Neural progenitor cell (in vitro differentiated cells): ENCODE results near the gene PMPCA. TPM values are rescaled to one million over a fixed set of nuclear protein-coding genes. Genes with fewer than 3 reads are reported as not detected.

Experiments
- DNase-seq: peaks from one replicate; pipeline ENCODE4 v3.0.0-alpha.2; 2016; ENCODE audit warnings: low spot score
- H2AFZ ChIP-seq: fragments of 200-600 bp; sonication (generic); replicated peaks from 2 replicates; pipeline ENCODE4 v1.6.1; 2016; ENCODE audit warnings: antibody characterized with exemption
- H3F3A ChIP-seq: fragments of 200-600 bp; sonication (generic); 2 replicates; pipeline ENCODE4 v1.6.1; 2016; ENCODE audit warnings: antibody characterized with exemption, low read depth
- H3K27ac ChIP-seq: fragments of 200-600 bp; sonication (generic); 2 replicates; pipeline ENCODE4 v1.5.1; 2016; ENCODE audit warnings: mild to moderate bottlenecking
- H3K27me3 ChIP-seq: fragments of 200-600 bp; sonication (generic); 2 replicates; pipeline ENCODE4 v1.6.1; 2016; ENCODE audit warnings: mild to moderate bottlenecking, moderate library complexity
- H3K36me3 ChIP-seq: fragments of 200-600 bp; sonication (generic); 2 replicates; pipeline ENCODE4 v1.5.1; 2016
- H3K4me1 ChIP-seq: fragments of 200-600 bp; sonication (generic); 2 replicates; pipeline ENCODE4 v1.6.1; 2016; ENCODE audit warnings: mixed run types
- H3K4me2 ChIP-seq: fragments of 200-600 bp; sonication (generic); 2 replicates; pipeline ENCODE4 v1.6.1; 2016
- H3K4me3 ChIP-seq: fragments of 200-600 bp; sonication (generic); 2 replicates; pipeline ENCODE4 v1.5.1; 2016
- H3K79me2 ChIP-seq: fragments of 200-600 bp; sonication (generic); 2 replicates; pipeline ENCODE4 v1.6.1; 2016; ENCODE audit warnings: low read depth
- H3K9ac ChIP-seq: fragments of 200-600 bp; sonication (generic); 2 replicates; pipeline ENCODE4 v1.6.1; 2016
- H3K9me3 ChIP-seq: fragments of 200-600 bp; sonication (generic); 2 replicates; pipeline ENCODE4 v1.5.1; 2016; ENCODE audit warnings: low read depth
- H4K20me1 ChIP-seq: fragments of 200-600 bp; sonication (generic); 2 replicates; pipeline ENCODE4 v1.6.1; 2016; ENCODE audit warnings: low read depth
- H3K27ac Mint-ChIP-seq: 3 replicates; pipeline ENCODE4 v1.8.0; 2021; ENCODE audit warnings: mixed read lengths
- H3K27me3 Mint-ChIP-seq: 2 replicates; pipeline ENCODE4 v1.8.0; 2022; ENCODE audit warnings: low read depth, mild to moderate bottlenecking, inconsistent platforms, moderate library complexity, mixed read lengths; ENCODE audit not compliant: insufficient read depth
- H3K36me3 Mint-ChIP-seq: 3 replicates; pipeline ENCODE4 v1.8.0; 2021; ENCODE audit warnings: mixed read lengths
- H3K4me1 Mint-ChIP-seq: 3 replicates; pipeline ENCODE4 v1.8.0; 2021; ENCODE audit warnings: mixed read lengths
- H3K4me3 Mint-ChIP-seq: 3 replicates; pipeline ENCODE4 v1.8.0; 2021; ENCODE audit warnings: mild to moderate bottlenecking, moderate library complexity, mixed read lengths
- H3K9me3 Mint-ChIP-seq: 3 replicates; pipeline ENCODE4 v1.8.0; 2020; ENCODE audit warnings: mixed read lengths
- EZH2 ChIP-seq: fragments of 200-600 bp; sonication (generic); IDR thresholded peaks from 2 replicates; pipeline ENCODE4 v1.6.1; 2017; ENCODE audit warnings: antibody characterized with exemption, mild to moderate bottlenecking, moderate library complexity
- EZH2phosphoT487 ChIP-seq: fragments of 200-600 bp; sonication (generic); IDR thresholded peaks from 2 replicates; pipeline ENCODE4 v1.6.1; 2017; ENCODE audit warnings: antibody characterized with exemption
- total RNA-seq: library from RNA; depleted of rRNA; stranded (reverse); fragments of >200 nt; gene quantifications from 2 replicates; pipeline ENCODE4 v1.2.3, GENCODE V29; 2015; ENCODE audit warnings: low replicate concordance
- TF ChIP-seq, protein P1 (sequence below): fragments of 200-600 bp; sonication (generic); IDR thresholded peaks from 2 replicates; pipeline ENCODE4 v1.5.1; 2017; ENCODE audit warnings: antibody characterized with exemption, mild to moderate bottlenecking

The PMPCA gene
- total RNA-seq, 1 donor from 2014 or later = 51.3 TPM

DNA sequence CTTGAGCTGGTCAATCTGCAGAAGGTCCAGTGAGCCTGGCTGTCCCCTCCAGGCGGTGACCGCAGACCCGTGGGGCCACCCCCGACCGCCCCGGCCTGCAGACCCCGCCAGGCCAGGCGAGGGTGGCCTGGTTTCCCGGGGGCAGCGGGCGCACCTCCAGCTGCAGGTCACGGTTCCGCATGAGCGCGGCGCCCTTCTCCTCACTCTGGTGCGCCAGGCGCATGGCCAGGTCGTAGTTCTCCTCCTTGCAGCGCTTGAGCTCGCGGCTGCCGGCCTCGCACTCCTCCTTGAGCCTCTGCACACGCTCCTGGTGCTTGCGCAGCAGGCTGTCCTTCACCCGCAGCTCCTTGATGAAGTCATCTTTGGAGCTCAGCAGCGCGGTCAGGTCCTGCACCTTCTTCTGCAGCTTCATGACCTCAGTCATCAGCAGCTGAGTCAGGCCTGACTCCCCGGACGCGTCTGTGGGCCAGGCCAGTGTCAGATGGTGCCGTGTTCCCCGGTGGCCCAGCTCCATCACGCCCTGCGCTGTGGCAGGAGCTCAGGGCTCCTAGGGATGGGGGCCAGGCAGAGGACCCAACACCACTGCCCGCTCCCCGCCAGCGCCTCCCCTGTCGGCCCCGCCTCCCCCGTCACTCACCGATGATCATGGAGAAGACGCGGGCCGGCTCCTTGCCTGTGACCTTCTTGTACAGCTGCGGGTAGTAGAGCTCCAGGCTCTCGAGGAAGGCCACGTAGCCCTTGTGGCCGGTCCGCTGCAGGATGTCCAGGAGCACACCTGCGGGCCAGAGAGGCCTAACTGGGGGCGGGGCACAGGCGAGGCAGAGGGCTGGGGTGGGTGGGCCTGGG lies 39.5 kb upstream of the PMPCA start:
- no peak overlapping the region for H3K27ac Mint-ChIP-seq
- Histone ChIP-seq H3K4me2 (no peak overlapping the region), H3K79me2 (no peaks in the 10 kb centered on the region), H3K9me3 (no peaks in the 10 kb centered on the region), H3K9ac (no peak overlapping the region), H3K27me3 (no peaks in the 10 kb centered on the region), H3K36me3 (no peaks in the 10 kb centered on the region), H3F3A (no peaks in the 10 kb centered on the region), H3K27ac (no peak overlapping the region), H3K4me3 (no peak overlapping the region), H4K20me1 (no peaks in the 10 kb centered on the region), H3K4me1 (no peaks in the 10 kb centered on the region), H2AFZ (no peak overlapping the region)
- no peak overlapping the region for H3K4me3 Mint-ChIP-seq
- no peak for TF ChIP-seq EZH2
- TF ChIP-seq, protein P1, sequence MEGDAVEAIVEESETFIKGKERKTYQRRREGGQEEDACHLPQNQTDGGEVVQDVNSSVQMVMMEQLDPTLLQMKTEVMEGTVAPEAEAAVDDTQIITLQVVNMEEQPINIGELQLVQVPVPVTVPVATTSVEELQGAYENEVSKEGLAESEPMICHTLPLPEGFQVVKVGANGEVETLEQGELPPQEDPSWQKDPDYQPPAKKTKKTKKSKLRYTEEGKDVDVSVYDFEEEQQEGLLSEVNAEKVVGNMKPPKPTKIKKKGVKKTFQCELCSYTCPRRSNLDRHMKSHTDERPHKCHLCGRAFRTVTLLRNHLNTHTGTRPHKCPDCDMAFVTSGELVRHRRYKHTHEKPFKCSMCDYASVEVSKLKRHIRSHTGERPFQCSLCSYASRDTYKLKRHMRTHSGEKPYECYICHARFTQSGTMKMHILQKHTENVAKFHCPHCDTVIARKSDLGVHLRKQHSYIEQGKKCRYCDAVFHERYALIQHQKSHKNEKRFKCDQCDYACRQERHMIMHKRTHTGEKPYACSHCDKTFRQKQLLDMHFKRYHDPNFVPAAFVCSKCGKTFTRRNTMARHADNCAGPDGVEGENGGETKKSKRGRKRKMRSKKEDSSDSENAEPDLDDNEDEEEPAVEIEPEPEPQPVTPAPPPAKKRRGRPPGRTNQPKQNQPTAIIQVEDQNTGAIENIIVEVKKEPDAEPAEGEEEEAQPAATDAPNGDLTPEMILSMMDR = no peak
- TF ChIP-seq EZH2phosphoT487 = no peak
- H3K27me3 Mint-ChIP-seq = no peaks in the 10 kb centered on the region
- no peaks in the 10 kb centered on the region for H3K36me3 Mint-ChIP-seq
- DNase-seq = no peak
- peaks cover 6% of the 10 kb centered on the region for H3K4me1 Mint-ChIP-seq
- no peaks in the 10 kb centered on the region for H3K9me3 Mint-ChIP-seq

GRCh38 chr9:136371533-136371880 lies 39.0 kb upstream of the PMPCA start:
- Histone ChIP-seq H3K27me3 (no peaks in the 10 kb centered on the region), H3K9me3 (no peaks in the 10 kb centered on the region), H3K4me1 (no peaks in the 10 kb centered on the region), H3K36me3 (no peaks in the 10 kb centered on the region), H3K79me2 (no peaks in the 10 kb centered on the region), H3F3A (no peaks in the 10 kb centered on the region), H2AFZ (no peak overlapping the region), H3K27ac (no peak overlapping the region), H3K4me2 (no peak overlapping the region), H3K9ac (no peak overlapping the region), H3K4me3 (no peak overlapping the region), H4K20me1 (no peaks in the 10 kb centered on the region)
- TF ChIP-seq, protein P1 = no peak
- no peak for TF ChIP-seq EZH2
- TF ChIP-seq EZH2phosphoT487 = no peak
- H3K27ac Mint-ChIP-seq = no peak overlapping the region
- no peaks in the 10 kb centered on the region for H3K27me3 Mint-ChIP-seq
- no peaks in the 10 kb centered on the region for H3K36me3 Mint-ChIP-seq
- peaks cover 6% of the 10 kb centered on the region for H3K4me1 Mint-ChIP-seq
- no peak overlapping the region for H3K4me3 Mint-ChIP-seq
- no peak for DNase-seq
- H3K9me3 Mint-ChIP-seq = no peaks in the 10 kb centered on the region

DNA sequence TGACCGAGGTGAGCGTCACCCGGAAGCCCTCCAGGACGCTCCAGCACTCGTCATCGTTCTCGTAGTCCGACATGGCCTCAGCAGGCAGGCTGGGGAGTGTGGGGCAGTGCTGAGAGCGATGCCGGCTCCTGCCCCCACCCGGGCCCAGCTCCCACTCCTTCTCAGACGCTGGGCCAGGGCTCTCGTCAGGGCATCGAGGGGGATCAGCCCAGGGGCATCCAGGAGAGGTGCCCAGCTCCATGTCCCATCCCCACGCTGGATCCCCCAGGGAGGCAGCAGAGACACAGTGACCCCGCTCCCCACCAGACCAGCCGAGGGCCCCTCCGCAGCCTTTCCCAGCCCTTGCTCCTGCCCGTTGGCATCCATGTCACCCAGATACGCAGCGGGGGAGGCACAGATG lies 38.5 kb upstream of the PMPCA start:
- Mint-ChIP-seq H3K9me3 (no peaks in the 10 kb centered on the region), H3K27me3 (no peaks in the 10 kb centered on the region), H3K4me1 (peaks cover 6% of the 10 kb centered on the region), H3K27ac (no peak overlapping the region), H3K36me3 (no peaks in the 10 kb centered on the region), H3K4me3 (no peak overlapping the region)
- H3K4me1 ChIP-seq = no peaks in the 10 kb centered on the region
- DNase-seq = no peak
- no peak overlapping the region for H3K4me3 ChIP-seq
- H3K79me2 ChIP-seq = no peaks in the 10 kb centered on the region
- no peaks in the 10 kb centered on the region for H3F3A ChIP-seq
- no peak overlapping the region for H3K27ac ChIP-seq
- no peak overlapping the region for H3K4me2 ChIP-seq
- H2AFZ ChIP-seq = no peak overlapping the region
- no peaks in the 10 kb centered on the region for H3K9me3 ChIP-seq
- H4K20me1 ChIP-seq = no peaks in the 10 kb centered on the region
- no peak for TF ChIP-seq EZH2phosphoT487
- TF ChIP-seq, protein P1 = no peak
- TF ChIP-seq EZH2 = no peak
- no peaks in the 10 kb centered on the region for H3K36me3 ChIP-seq
- H3K27me3 ChIP-seq = no peaks in the 10 kb centered on the region
- no peak overlapping the region for H3K9ac ChIP-seq
